ENCODE data around the gene CD80. TPM values are rescaled to one million over a fixed set of nuclear protein-coding genes. Genes with fewer than 3 reads are reported as not detected.
"Not testable (repeated sequence)": the region's sequence is repeated elsewhere in the genome, so short reads cannot be mapped to it uniquely, and the experiment has no call there.

CD80 gene
- total and polyA plus RNA-seq, 10 of the 15 experiments (the other 5 are each of a cell fraction or from before 2014, with no cell fraction given): 41.4 to 137 (median 58.1) TPM

GRCh38 chr3:119553823-119554415, 5.5 kb downstream of the CD80 start:
- FAIRE-seq: no peak
- Histone ChIP-seq H3K79me2 (ENCODE audit: control insufficient read depth, insufficient read depth, low read length) (peaks cover 99% of the 10 kb centered on the region), H3K27me3 (replicated peaks in 1 of 2; ENCODE audit: control insufficient read depth in 2 of 2, insufficient read depth in 2 of 2, low read length in 1 of 2) (no peaks in the 10 kb centered on the region), H3K4me2 (ENCODE audit: control insufficient read depth, insufficient read depth) (peak overlapping the region; percentile 98), H3K9ac (ENCODE audit: control insufficient read depth, insufficient read depth, low read length) (peak overlapping the region; percentile 99), H3K4me3 (peak overlapping the region; percentile 76), H3K9me3 (replicated peaks; ENCODE audit: control insufficient read depth, insufficient read depth, low read length) (no peaks in the 10 kb centered on the region), H3K27ac (ENCODE audit: control insufficient read depth, insufficient read depth) (peak overlapping the region; percentile 98), H2AFZ (ENCODE audit: control insufficient read depth, low read depth, low read length) (no peak overlapping the region), H3K4me1 (ENCODE audit: control insufficient read depth, insufficient read depth, low read length) (peaks cover 45% of the 10 kb centered on the region), H4K20me1 (ENCODE audit: control insufficient read depth, insufficient read depth) (no peaks in the 10 kb centered on the region), H3K36me3 (ENCODE audit: control insufficient read depth in 2 of 2, insufficient read depth in 2 of 2, low read length in 1 of 2) (peaks cover 3 to 12% of the 10 kb centered on the region in 2 experiments; a peak in 3 of 4 replicates)
- peak; percentile 7 for ATAC-seq
- intact Hi-C loops (cut with micrococcal nuclease; ENCODE audit: unreplicated experiment): loop anchor here (10.0 kb wide), 1 partner anchor 541 kb away; the partner anchor contains the start of gene GSK3B
- CTCF ChIA-PET: interaction anchor here (0.8 to 4.9 kb wide), 3 partner anchors 43 to 280 kb away, joined by 3 to 46 read pairs (median 3); no protein-coding TSS in a partner anchor
- SMC1A ChIA-PET (ENCODE audit: uncharacterized antibody, unreplicated experiment): interaction anchor here (0.7 to 8.0 kb wide), 10 partner anchors 14 to 123 kb away, joined by 3 to 42 read pairs (median 4); partner anchors contain the start of genes COX17 and TMEM39A
- 20% methylated on average over 5 of the region's 5 CpGs for WGBS (ENCODE audit: insufficient coverage, insufficient replicate concordance, low lambda C conversion rate, missing lambda C conversion rate)
- in situ Hi-C loops (cut with MboI): no loop called here
- POLR2A ChIA-PET: interaction anchor here (1.0 to 2.8 kb wide), 10 partner anchors 28 to 260 kb away, joined by 3 to 20 read pairs (median 4); partner anchors contain the start of genes ARHGAP31, TIMMDC1 and TMEM39A
- RAD21 ChIA-PET (ENCODE audit: unreplicated experiment): interaction anchor here (0.9 to 11.9 kb wide), 6 partner anchors 15 to 127 kb away, joined by 4 to 239 read pairs (median 6); partner anchors contain the start of gene ADPRH
- DNase-seq (ENCODE audit: low read depth, low spot score): no peak
- TF ChIP-seq POLR2AphosphoS5 (IDR thresholded peaks at IDR 0.05; ENCODE audit: low read length): peak; percentile 64
- TF ChIP-seq RUNX3 (IDR thresholded peaks at IDR 0.05; ENCODE audit: low read length): 0 out of 2 replicates have a peak, but pooled peaks have one; percentile 3
- TF ChIP-seq HDGF (IDR thresholded peaks at IDR 0.05): no peak; the same call in 1 of the 2 replicates
- no peak for TF ChIP-seq IRF5 (IDR thresholded peaks at IDR 0.05; ENCODE audit: borderline replicate concordance)
- TF ChIP-seq RAD21 (IDR thresholded peaks at IDR 0.05; ENCODE audit: insufficient read depth, low read depth, low read length): no peak
- TF ChIP-seq BMI1 (IDR thresholded peaks at IDR 0.05; ENCODE audit: borderline replicate concordance): no peak
- TF ChIP-seq NRF1 (conservative IDR thresholded peaks at IDR 0.05; ENCODE audit: low read depth, low read length): no peak
- TF ChIP-seq RBBP5 (conservative IDR thresholded peaks at IDR 0.05): no peak
- peak; percentile 23; the same call in 1 of the 2 replicates for TF ChIP-seq POLR2A (IDR thresholded peaks at IDR 0.05; ENCODE audit: low read depth, low read length)
- TF ChIP-seq POLR2AphosphoS2 (IDR thresholded peaks at IDR 0.05; ENCODE audit: low read depth, low read length): no peak
- no TSS peak for BruUV-seq (replicated peaks)

GRCh38 chr3:119552928-119553327, 6.5 kb downstream of the CD80 start:
- Histone ChIP-seq H3K4me2 (ENCODE audit: control insufficient read depth, insufficient read depth) (peak overlapping the region; percentile 57), H3K4me1 (ENCODE audit: control insufficient read depth, insufficient read depth, low read length) (peaks cover 48% of the 10 kb centered on the region), H3K9ac (ENCODE audit: control insufficient read depth, insufficient read depth, low read length) (peak overlapping the region; percentile 8; the same call in 1 of the 2 replicates), H3K4me3 (peak overlapping the region; percentile 76), H3K27ac (ENCODE audit: control insufficient read depth, insufficient read depth) (peak overlapping the region; percentile 41; the same call in 1 of the 2 replicates), H3K36me3 (ENCODE audit: control insufficient read depth in 2 of 2, insufficient read depth in 2 of 2, low read length in 1 of 2) (peaks cover 3 to 15% of the 10 kb centered on the region in 2 experiments; a peak in 3 of 4 replicates), H3K79me2 (ENCODE audit: control insufficient read depth, insufficient read depth, low read length) (peaks cover 96% of the 10 kb centered on the region)
- BruUV-seq (replicated peaks); ATAC-seq; FAIRE-seq; H3K9me3 ChIP-seq (replicated peaks; ENCODE audit: control insufficient read depth, insufficient read depth, low read length); H4K20me1 ChIP-seq (ENCODE audit: control insufficient read depth, insufficient read depth); H3K27me3 ChIP-seq (replicated peaks in 1 of 2; ENCODE audit: control insufficient read depth in 2 of 2, insufficient read depth in 2 of 2, low read length in 1 of 2); in situ Hi-C loops (cut with MboI); DNase-seq (ENCODE audit: low read depth, low spot score); H2AFZ ChIP-seq (ENCODE audit: control insufficient read depth, low read depth, low read length): not testable (repeated sequence)
- ChIA-PET RAD21 (ENCODE audit: unreplicated experiment) (interaction anchor here (0.7 to 11.9 kb wide), 6 partner anchors 35 to 128 kb away, joined by 3 to 239 read pairs (median 6); partner anchors contain the start of gene TIMMDC1), CTCF (interaction anchor here (1.0 to 4.9 kb wide), 3 partner anchors 32 to 138 kb away, joined by 3 to 46 read pairs (median 3); no protein-coding TSS in a partner anchor), SMC1A (ENCODE audit: uncharacterized antibody, unreplicated experiment) (interaction anchor here (1.0 to 8.0 kb wide), 10 partner anchors 14 to 129 kb away, joined by 3 to 42 read pairs (median 4); partner anchors contain the start of genes COX17 and PLA1A), POLR2A (interaction anchor here (0.6 to 2.7 kb wide), 6 partner anchors 9 to 291 kb away, joined by 3 to 20 read pairs (median 5); partner anchors contain the start of gene TIMMDC1)
- WGBS (ENCODE audit: insufficient coverage, insufficient replicate concordance, low lambda C conversion rate, missing lambda C conversion rate): 16% methylated on average over 6 of the region's 6 CpGs
- intact Hi-C loops (cut with micrococcal nuclease; ENCODE audit: unreplicated experiment): loop anchor here (10.0 kb wide), 1 partner anchor 542 kb away; the partner anchor contains the start of gene GSK3B
